Ecto neural progenitor cell (in vitro differentiated cells): Measurements from ENCODE around the gene TUBB4A.
A peak's percentile ranks its signal among the peaks of the same experiment; 100 is the strongest.
"Not testable (repeated sequence)": the region's sequence is repeated elsewhere in the genome, so short reads cannot be mapped to it uniquely, and the experiment has no call there.

Source experiments
- DNase-seq: peaks from one replicate; pipeline ENCODE4 v3.0.0-alpha.2; 2018; ENCODE audit warnings: low spot score

The TUBB4A gene

DNA sequence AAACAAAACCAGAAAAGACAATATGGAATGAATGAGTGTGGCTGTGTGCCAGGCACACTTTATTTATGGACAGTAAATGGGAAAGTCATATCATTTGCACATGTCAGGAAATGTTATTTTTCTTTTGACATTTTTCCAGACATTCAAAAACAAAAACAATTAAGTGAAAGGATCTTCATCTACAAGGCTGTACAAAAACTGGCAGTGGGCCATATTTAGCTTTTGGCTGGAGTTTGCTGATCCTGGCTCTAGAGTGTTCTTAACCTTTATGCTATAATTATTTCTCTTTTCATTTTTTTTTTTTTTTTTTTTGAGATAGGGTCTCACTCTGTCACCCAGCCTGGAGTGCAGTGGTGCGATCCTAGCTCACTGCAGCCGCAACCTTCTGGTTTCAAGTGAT is 22.2 kb upstream of the TUBB4A start:
- DNase-seq: no peak

DNA sequence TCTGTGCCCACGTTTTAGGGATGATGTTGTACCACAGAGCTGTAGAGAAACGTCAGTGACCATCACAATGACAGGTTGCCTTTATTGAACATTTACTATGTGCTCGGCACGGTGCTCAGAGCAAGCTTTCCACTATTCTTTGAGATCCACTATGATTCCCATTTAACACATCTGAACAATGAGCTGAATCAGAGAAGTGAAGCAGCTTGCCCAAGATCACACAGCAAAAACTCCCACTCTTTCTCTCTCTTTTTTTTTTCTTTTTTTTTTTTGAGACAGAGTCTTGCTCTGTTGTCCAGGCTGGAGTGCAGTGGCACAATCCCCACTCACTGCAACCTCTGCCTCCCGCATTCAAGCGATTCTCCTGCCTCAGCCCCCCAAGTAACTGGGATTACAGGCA is 20.6 kb upstream of the TUBB4A start:
- DNase-seq: no peak

DNA sequence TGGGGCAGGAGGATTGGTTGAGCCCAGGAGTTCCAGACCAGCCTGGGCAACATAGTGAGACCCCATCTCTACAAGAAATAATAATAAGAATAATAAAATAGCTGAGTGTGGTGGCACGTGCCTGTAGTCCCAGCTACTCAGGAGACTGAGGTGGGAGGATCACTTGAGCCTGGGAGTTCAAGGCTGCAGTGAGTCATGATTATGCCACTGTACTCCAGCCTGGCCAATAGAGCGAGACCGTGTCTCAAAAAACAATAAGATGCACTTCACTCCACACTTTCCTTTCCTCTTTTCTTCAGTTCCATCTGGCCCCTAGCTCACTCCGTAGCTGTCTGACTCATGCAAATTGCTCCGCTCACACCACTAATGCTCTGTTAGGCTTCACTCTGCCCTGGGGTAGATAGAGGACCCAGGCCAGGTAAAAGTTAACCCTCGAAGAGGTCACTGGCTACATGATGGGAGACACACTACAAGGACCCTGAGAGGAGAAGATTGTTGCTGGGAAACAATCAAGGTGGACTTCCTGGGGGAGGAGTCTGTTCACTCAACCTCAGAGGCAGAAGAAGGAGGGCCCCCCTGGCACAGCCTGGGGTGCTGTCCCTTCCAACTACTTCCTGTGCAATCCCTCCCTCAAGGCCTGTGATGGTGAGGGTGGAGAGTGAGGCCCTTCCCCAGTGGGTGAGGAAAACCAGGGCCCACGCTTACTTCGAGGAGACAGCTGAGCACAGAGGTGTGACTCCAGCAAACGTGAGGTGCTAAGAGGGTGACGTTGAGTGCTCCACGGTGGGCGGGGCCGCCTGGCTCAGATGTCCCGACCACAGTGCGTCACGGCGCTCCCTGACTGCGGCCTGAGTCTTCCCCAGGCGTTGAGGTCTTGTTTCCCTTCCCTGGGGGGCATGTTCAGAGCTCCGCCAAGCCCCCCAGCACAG is 19.9 kb upstream of the TUBB4A start:
- DNase-seq: no peak

DNA sequence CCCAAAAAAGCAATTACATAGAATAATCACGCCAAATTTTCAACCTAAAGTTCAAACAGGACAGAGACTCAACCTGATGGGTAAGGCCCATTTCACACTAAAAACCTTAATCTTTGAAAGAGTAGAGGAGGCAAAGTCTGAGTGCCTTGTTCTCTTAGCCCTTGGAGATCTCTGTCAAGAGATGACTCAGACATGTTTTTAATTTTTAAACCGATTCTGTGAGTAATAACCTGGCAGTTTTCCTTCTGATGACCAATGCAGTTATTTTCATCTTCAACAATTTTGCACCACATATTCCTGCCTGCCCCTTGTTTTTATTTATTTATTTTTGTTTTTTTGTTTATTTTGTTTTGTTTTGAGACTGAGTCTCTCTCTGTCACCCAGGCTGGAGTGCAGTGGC is 17.2 kb upstream of the TUBB4A start:
- DNase-seq: no peak

DNA sequence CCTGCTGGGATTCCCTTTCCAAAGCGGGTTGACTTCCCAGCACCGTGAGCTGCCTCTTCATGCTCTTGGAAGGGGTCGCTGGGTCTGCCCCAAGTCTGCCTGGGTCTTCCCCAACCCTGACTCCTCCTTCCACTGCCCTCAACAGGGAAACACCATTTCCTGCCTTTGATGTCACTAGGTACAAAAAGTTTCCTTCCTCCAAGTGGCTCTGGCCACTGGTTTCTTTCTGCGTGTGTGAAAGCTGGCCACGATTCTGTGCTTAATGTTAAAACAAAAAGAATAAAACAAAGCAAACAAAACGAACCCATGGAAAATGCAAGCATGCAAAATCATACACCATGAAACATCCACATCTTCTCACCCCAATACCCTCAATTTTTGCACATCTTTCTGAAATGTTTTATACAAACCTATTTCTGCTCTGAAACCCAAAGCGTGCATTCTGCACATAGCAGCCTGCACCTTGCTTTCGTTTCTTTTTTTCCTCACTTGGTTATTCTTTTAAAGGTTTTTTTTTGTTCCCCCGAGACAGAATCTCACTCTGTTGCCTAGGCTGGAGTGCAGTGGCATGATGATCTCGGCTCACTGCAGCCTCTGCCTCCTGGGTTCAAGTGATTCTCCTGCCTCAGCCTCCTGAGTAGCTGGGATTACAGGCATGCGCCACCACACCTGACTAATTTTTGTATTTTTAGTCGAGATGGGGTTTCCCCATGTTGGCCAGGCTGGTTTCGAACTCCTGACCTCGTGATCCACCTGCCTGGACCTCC is 16.2 kb upstream of the TUBB4A start:
- DNase-seq: no peak

DNA sequence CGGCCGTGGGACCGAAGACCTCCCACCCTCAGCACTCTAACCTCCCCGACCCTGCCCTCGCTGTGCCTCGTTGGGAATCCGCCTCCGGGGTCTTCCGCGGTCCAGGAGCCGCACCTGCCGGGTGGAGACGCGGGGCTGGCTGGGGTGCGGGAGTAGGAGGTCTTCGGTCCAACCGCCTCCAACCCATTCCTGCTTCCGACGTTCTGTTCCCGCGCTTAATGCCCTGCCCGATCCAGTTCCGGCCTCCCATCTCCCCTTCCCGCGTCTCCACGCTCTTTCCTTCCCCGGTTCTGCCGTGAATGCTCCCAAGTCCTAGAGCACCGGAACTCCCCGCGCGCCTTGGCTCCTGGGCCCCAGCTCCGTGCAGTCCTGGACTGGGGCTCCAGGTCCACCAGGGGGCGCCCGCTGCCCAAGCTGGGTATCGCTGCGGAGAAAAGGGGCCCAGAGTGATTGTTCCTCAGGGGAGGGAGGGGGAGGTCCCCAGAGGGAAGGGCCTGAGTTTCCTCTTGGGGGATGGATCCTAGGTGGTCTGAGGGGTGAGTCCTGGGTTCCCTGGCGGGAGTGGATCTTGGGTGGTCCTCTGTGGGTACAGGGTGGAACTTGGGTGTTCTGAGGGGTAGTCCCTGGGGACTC is 14.7 kb upstream of the TUBB4A start:
- DNase-seq: peak; percentile 96

DNA sequence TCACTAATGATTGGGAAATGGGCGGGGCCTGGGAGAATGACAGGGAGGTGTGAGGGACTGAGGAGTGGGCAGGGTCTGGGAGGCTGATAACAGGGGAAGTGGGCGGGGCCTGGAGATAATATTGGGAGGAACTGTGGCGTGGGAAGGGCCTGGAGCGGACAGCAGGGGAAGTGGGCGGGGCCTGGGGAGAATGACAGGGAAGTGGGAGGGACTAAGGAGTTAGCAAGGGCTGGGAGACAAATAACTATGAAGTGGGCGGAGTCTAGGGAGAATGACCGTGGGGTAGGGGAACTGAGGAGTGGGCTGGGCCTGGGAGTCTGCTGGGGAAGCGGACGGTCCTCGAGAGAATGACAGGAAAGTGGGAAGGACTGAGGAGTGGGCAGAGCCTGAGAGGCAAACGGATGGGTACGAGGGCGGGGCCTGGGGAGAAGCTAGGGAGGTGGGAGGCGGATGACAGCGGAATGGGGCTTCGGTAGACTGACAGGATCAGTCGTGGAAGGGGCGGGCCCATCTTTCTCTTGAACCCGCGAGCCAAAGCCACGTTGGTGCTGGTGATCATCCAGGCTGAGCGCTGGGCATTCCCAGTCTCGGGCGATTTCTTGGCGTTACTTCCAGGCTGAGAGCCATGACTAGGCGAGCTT is 14.0 kb upstream of the TUBB4A start:
- peak; percentile 94 for DNase-seq

DNA sequence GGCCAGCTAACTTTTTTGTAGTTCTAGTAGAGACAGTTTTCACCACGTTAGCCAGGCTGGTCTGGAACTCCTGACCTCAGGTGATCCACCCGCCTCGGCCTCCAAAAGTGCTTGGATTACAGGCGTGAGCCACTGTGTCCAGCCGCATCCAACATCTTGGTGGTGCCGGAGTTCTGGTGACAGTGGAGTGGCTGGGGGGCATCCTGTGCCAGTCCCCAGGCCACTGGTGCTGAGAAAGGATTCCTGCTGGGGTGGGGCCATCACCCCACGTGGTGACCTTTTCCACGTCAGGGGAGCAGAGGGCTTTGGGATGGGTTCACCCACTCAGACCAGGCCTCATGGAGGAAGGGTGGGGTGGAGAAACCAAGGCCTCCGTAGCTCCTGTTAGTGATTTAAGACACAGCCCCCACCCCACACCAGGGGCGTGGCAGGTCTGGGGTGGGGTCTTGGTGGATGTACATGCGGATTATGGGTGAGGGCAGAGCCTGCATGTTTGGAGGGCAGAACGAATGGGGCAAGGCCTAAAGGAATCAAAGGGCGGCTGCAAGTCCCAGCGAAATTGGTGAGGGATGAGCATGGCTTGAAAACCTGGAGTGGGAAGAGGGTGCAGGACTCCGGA is 12.9 kb upstream of the TUBB4A start:
- no peak for DNase-seq

DNA sequence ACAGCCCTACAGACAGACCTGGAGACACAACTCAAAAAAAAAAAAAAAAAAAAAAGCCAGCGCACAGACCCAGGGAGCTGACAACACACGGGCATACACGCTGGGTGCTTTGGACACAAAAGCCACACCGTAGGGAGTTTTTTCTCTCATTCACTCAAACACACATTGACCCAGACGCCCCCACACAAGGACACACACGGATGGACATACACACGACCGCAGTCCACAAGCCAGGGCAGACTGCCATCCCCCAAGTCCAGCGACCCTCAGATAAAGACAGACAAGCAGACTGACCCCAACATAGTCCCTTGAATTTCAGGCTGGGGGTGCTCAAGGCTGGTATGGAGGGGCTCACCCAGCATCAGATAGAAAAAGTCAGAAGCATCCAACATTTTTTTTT is 12.0 kb upstream of the TUBB4A start:
- DNase-seq: no peak

DNA sequence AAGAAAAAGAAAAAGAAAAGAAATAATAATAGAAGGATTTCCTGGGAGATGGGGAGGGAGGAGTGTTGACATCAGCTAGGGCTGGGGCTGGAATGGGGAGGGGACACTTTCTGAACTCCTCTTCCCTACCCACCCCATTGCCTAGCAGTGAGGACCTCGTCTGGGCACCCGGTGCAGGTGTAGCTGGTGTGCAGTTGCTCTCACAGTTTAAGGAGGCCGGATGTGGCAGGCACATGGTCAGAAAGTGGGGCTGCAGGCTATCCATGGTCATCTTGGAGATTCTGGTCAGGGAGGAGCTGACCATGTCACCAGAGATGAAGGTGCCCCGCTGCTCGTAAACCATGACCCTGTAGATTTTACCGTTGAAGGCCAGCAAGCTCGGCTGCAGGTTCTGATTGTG is 8.5 kb upstream of the TUBB4A start:
- no peak for DNase-seq

DNA sequence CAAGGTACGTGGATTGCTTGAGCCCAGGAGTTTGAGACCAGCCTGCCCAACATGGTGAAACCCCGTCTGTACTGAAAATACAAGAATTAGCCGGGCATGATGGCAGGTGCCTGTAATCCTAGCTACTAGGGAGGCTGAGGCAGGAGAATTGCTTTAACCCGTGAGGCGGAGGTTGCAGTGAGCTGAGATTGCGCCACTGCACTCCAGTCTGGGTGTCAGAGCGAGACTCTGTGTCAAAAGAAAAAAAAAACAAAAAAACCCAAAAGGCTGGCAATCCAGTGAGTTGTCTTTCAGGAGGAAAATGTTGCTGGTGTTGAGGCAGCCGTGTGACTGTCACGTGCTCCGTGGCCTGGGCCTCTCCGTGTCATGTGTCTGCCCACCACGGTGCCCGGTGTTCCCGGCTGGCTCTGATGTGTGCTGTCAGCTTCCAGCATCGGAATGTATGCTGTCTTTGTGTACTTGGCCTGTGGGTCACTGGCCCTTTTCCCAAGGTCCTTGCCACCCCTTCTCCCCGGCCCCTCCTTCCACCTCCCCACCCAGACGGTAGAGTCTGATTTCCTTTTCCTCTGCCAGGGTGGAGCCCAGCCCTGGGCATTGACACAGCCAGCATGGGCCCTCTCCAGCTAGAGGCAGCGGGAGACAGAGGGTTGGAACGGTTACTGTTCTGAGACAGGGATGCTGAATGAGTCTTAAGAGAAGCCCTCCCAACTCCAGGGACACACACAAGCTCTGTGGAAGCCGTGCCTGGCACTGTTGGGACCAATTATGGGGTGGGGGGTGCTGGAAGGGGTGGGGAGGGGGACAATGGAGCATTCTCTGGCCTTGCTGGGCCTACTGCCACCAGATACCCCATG is 7.2 kb upstream of the TUBB4A start:
- no peak for DNase-seq

DNA sequence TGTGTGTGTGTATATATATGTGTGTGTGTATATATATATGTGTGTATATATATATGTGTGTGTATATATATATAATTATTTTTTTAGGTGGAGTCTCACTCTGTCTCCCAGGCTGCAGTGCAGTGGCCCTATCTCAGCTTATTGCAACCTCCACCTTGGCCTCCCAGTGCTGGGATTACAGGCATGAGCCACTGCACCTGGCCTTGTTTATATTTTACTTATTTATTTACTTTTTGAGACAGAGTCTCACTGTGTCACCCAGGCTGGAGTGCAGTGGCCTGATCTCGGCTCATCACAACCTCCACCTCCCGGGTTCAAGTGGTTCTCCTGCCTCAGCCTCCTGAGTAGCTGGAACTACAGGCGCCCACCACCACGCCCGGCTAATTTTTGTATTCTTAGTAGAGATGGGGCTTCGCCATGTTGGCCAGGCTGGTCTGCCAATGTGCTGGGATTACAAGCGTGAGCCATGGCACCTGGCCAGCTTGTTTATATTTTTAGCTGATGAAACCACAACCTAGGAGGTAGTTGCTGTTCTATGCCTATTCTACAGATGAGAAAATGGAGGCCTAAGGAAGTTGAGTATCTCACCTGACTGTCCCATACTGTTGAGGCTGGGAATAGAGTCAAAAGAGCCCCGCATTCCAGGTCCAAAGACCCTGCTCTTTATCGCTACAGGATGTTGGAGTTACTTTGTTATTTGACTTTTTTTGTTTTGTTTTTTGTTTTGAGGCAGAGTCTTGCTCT is 6.1 kb upstream of the TUBB4A start:
- DNase-seq: not testable (repeated sequence)

DNA sequence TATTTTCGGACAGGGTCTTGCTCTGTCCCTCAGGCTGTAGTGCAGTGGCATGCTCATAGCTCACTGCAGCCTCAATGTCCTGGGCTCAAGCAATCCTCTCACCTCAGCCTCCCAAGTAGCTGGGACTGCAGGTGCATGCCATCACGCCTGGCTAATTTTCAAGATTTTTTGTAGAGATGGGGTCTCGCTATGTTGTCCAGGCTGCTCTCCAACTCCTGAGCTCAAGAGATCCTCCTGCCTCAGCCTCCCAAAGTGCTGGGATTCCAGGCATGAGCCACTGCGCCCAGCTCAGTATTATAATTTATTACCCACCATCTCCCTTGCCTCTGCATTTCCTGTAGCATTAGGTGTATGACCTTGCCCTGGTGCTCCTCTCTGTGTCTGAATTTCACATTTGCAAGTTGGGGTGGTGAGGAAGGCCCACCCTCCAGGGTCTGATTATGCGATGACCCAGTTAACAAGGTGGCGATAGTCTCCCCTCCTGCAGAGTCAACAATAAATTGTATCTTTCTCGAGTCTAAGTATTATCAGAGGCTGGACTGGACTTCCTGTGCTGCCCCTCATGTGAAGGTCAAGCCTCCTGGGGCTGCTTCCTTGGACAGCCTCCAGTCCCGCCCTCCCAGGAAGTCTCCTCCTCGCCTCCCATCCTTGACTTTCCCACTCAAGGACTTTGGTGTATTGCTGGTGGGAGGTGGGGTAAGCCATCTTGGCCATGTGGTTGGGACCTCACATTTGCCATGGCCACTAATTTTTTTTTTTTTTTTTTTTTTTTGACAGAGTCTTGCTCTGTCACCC is 1.5 kb upstream of the TUBB4A start:
- no peak for DNase-seq

DNA sequence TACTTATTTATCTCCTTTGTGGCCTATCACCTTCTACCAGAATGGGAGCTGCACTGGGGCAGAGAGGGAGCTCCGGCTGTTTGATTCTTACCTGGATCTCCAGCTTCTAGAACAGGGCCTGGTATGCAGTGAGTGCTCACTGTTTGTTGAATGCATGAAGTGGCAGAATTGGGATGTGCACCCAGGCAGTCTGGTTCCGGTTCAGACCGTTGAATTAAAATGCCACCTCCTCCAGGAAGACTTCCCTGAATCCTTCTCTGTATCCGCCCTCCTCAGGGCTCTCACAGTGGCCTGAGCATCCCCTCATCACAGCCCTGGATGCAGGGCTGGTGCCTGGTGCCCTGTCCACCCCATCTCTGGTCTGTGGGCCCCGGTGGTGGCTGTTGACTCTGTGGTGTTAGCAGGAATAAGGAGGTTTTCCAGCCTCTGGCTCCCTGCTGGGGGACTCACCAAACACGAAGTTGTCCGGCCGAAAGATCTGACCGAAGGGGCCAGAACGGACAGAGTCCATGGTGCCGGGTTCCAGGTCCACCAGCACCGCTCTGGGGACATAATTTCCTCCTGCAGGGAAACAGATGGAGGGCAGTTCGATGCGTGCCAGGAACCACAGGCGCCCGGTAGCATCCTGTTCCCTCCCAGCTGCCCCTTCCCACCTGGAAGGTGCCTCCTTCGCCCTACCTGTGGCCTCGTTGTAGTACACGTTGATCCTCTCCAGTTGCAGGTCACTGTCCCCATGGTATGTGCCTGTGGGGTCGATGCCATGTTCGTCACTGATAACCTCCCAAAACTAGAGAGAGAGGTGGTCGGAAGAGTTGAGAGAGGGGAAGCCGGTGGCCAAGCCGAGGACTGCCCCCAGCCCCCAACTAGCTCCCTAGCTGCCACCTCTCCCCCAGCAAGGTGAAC is 1.0 kb downstream of the TUBB4A start:
- no peak for DNase-seq

DNA sequence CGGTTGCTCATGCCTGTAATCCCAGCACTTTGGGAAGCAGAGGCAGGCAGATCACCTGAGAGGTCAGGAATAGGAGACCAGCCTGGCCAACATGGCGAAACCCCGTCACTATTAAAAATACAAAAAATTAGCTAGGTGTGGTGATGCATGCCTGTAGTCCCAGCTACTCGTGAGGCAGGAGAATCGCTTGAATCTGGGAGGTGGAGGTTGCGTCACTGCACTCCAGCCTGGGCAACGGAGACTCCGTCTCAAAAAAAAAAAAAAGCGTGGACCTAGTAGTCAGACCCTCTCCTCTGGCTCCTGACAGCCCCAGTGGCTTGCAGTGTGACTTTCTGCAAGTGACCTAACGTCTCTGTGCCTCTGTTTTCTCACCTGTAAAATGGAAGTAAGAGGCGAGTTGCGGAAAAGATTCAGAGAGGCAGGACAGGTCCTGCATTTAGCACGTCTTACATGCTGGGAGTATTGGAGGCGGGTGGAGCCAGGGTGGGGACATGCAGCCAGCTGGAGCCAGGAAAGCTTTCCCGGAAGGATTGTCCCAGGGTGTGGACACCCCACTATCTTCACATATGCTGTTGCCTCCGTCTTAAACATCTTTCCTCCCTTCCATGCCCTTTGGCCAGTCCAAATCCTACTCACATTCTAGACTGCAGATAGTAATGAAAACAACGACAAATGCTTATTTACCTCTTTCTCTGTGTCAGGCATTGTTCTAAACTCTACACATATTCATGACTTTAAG is 2.9 kb downstream of the TUBB4A start:
- no peak for DNase-seq

DNA sequence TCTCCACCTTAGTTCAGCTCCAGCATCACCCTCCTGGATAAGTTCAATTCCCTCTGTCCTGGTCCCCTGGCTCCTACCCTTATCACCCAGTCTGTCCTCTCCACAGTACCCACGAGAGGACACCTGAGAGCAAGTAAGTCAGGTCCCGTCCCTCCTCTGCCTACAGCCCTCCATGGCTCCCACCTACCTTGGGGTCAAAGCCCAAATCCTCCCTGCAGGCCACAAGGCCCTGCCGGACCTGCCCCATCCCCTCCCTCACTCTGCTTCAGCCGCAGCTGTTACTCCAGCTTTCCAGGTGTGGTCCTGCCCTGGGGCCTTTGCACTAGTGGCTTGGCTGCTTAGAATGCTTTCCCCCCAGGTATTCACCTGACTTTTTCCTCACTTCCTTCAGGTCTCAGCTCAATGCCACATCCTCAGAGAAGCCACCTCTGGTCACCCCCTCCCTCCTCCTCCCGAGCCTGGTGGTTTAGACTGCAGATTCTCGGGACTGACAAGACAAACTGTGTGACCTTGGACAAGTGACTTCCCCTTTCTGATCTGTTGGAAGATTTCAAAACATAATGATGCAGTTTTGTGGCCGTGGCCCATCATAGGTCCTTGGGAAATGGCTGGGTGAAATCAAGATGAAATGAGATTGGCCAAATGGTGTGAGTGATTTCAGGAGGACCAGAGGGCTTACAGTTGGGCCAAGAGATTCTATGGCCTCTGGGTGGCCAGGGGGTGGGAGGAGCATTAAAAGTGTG is 3.6 kb downstream of the TUBB4A start:
- no peak for DNase-seq

DNA sequence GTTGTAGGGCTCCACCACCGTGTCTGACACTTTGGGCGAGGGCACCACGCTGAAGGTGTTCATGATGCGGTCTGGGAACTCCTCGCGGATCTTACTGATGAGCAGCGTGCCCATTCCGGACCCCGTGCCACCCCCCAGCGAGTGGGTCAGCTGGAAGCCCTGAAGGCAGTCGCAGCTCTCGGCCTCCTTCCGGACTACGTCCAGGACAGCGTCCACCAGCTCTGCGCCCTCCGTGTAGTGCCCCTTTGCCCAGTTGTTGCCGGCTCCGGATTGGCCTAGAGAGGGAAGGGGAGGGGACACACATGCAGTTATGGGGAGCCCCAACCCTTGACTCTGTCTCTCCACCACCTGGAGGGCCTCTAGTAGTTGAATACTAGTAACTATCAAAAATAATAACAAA is 6.2 kb downstream of the TUBB4A start:
- DNase-seq: no peak
